Activated CD4-positive, alpha-beta T cell treated with anti-CD3 and anti-CD28 coated beads for 48 hours (primary cell): ENCODE measurements around the gene SMIM38.
"Not testable (repeated sequence)": the region's sequence is repeated elsewhere in the genome, so short reads cannot be mapped to it uniquely, and the experiment has no call there.

Source experiments
- DNase-seq: peaks from one replicate; pipeline ENCODE4 v3.0.0-alpha.2; 2020

Gene SMIM38

DNA sequence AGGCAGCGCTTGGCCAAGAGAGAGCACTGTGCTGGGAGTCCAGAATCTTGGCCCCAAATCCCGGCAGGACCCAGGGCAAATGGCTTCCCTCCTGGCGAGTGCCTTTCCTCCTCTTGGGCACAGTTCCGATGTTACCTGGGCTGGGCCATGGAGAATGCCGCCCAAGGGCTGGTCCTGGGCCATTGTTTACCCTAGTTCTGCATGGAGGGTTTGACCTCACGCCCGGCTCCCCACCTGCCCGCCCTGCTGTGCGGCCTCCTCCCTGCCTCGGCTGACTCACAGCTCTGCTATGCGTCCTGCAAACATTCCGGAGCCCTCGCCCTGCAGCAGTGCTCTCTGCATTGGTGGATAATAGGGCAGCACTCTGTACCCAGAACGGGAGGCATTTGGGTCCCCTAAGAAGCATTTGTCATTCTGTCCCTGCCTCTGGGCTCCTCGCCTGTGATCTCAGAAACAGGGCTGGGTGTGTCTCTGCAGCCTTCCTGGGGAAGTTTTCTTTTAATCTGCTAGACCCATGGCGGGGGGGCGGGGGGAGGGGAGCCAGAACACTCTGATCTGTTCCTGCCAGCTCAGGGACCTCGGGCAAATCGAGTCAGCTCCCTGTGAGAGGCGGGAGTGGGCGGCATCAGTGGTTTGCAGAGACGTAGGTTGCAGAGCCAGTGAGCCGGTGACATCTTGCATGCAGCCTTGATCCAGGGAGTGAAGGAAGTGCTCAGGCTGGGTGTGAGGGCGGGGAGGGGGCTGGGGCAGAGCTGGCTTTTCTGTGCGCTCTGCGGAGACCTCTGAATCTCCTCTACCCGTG, 32.9 kb upstream of the SMIM38 start:
- peak; percentile 83 for DNase-seq

DNA sequence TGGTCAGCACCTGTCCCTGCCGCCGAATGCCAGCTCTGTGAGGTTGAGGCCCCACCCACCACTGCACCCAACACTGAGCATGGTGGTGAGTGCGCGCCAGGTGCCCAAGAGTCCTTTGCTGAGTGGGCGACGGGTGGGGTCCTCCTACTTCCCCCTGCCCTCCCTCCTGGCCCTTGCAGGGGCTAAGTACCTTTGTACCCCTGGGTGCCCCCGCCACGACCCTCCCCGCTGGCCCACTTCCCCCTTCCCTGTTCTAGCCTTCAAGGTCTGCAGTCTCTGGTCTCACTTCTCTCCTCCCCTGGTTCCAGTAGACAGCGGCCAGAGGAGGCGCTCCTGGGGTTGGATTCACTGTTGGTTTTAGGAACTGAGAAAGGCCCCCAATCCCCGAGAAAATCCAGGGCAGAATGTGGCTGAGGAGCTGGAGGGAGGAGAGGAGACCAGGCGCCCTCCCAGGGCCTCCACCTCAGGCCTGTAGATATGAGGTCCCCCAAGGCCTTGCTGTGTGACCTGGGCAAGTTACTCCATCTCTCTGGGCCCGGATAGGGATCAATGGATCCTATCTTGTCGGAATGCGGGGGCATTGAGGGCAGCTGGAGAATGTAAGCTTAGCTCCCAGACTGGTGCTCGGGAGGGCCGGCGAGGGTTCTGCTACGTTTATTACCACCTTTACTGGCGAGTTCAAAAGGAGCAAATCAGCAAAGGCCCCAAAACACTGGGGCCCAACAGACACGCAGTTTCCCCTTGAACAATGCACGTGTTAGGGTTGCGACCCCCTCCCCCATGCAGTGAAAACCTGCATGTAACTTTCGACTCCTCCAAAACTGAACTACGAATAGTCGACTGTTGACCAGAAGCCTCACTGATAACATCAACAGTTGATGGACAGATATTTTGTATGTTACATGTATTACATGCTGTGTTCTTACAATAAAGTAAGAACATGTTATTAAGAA, 31.9 kb upstream of the SMIM38 start:
- peak; percentile 40 for DNase-seq

DNA sequence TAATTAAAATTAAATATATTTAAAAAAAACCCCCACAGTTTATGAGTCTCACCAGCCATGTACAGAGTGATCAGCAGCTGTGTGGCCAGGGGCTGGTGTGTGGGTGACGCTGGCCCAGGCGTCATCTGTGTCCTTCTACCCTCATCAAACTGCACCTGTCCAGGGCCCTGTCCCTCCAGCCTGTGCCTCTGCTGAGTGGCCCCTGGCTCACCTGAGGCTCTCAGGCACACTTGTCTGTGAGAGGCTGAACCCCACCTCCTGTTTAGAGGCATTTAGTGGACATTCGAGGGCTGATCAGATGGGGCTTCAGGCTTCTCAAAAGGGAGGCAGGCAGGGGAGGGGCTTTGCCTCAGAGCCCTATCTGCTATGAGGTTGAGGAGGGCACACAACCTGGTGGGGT, 29.9 kb upstream of the SMIM38 start:
- no peak for DNase-seq

DNA sequence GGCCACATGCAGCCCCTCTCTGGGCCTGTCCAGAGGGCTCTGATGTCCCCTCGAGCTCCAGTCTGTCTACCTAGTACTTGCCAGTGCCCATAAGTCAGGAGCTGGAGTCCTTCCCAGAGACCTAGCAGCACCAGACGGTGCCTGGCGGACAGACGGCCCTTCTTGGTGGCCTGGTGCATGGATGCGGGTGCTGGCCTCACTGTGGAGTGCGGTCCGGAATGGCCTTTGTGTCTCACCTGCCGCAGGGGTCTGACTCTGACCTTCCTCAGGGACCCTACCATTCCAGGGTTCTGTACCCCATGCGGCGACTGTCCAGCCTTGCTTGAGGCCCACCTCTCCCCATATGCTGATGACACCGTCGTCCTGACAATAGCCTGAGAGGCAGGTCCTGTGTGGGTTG, 29.4 kb upstream of the SMIM38 start:
- DNase-seq: no peak

DNA sequence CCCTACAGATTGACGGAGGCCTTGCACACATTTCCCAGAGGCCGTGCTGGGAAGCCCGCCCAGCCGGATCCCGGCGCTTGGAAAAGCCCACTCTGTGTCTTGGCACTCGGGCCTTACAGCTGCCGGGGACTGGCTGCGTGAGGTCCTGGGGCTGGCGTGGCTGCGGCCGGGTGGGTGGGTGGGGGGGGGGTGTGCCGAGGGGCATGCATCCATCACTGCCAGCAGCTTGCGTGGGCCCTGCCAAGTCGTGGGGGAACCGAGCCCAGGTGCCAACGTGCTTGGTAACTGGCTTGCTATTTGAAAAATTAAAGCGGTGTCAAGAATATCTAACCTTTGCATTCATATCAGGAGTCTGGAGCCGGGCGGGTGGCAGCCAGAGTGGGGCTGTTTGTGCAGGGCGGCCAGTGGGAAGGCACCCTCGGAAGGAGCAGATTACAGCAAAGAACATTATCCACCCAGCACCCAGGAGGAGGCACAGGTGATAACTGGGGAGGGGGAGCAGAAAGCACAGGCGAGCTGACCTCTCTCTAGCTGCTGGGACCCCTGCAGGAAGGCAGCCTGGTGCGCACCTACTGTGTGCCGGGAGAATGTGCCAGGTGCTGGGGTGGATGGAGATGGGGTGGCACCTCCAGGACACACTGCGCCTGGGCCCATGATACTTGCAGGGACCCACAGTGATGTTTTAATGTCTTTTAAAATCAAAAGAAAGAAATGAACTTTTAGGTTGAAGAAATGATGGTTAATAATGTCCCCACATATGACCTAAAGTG, 28.5 kb upstream of the SMIM38 start:
- DNase-seq: no peak

DNA sequence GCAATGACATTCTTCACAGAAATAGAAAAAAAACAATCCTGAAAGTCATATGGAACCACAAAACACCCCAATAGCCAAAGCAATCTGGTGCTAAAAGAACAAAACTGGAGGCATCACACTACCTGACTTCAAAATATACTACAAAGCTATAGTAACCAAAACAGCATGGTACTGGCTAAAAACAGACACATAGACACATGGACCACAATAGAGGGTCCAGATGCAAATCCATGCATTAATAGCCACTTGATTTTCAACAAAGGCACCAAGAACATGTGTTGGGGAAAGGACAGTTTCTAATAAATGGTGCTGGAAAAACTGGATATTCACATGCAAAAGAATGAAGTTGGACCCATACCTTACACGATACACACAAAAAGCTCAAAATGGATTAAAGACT, 27.9 kb upstream of the SMIM38 start:
- DNase-seq: no peak

DNA sequence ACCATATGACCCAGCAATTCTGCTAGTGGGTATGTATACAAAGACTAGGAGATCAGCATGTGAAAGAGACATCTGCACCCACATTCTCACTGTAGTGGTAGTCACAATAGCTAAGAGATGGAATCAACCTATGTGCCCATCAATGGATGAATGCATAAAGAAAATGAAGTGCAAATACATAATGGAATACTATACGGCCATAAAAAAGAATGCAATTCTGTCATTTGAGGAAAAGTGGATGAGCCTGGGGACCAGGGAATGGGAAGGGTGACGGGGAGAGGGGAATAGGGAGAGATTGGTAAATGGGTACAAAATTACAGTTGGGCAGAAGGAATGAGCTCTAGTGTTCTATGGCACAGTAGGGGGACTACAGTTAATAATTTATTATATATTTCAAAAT, 26.7 kb upstream of the SMIM38 start:
- DNase-seq: no peak

DNA sequence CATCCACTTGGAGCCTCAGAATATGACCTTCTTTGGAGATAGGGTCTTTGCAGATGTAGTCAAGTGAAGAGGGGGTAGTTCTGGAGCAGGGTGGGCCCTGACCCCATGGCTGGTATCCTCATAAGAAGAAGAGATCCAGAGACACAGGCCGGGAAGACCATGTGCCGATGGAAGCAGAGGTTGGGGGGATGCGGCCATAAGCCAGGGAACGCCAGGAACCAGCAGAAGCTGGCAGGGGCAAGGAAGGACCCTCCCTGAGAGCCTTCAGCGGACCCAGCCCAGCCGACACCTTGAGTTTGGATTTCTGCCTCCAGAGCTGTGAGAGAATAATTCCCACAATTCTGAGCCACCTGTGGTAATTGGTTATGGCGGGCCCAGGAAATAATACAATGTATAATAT, 26.1 kb upstream of the SMIM38 start:
- no peak for DNase-seq

DNA sequence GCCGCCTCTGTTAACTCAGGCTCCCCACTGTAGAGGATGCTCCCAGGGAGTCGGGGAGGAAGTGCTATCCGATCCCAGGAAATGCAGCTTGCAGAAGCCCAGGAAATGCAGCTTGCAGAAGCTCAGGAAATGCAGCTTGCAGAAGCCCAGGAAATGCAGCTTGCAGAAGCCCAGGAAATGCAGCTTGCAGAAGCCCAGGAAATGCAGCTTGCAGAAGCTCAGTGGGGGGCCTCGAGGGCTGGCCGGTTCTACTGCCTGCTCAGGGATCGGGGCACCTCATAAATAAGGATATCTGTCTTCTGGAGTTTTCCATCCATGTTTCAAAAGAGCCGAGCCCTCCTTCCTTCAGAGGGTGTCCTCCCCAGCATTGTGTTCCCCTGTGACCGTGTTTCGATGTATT, 25.1 kb upstream of the SMIM38 start:
- DNase-seq: no peak

DNA sequence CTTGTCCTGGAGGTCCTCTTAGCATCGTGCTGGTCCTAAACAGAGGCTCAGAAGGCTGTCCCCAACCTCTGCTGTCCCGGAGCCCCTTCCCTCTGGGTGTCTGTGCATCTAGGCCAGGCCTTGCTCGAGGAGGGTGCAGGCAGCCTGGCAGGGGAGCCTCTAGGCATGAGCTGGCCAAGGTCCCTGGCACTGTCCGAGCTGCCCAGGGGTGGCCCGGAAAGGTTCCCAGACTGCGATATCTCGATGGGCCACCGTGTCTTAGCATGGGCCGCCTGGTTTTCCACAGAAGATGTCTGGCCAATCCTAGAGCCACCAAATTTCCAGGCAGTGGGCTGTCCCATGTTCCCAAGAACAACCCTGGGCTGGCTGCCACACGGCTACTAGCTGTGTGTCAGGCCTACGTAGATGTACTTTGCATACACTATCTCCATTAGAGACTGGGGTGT, 24.6 kb upstream of the SMIM38 start:
- DNase-seq: no peak

DNA sequence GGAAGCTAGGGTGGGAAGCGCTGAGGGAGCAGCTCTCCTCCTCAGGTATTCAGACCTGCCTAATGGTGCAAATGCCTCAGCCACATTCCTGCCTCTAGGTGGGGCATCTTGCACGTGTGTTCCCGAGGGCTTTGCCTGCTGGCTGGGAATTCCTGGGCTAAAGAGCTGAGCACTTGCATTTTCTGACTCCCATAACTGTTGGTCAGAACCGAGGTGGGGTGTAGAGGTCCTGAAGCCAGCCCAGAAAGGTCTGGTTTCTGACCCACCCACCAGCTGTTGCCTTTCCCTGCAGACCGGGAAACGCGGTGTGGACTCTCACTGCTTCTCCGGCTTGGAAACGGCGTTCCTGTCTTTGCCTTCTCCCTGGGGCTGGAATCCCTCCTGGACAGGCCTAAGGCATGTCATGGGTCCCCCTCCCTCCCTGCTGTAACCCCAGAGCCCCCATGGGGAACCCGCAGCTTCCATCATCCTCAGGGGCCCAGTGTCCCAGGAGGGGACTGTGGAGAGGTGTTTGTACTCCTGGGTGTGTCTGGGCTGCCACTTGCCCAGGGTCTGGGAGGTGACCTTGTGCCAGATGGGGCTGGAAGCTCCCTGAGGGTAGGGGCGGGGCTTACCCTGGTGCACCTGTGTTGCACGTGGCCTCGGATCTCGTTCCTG, 24.0 kb upstream of the SMIM38 start:
- DNase-seq: no peak

DNA sequence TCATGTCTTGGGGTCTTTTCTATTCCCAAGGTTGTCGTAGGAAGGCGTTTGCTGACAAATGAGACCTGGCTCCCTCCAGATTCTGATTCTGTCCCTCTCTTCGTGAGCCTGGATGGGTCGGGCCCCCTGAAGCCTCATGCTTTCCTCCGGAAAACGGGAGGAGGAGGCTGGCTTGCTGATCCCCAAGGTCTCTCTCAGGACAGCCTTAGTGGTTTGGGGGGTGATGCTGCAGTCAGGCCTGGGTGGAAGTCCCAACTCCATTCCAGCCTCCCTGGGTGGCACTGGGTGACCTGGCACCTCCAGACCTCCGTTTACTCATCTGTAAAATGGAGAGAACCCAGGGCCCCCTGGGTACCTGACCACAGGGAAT, 23.4 kb upstream of the SMIM38 start:
- DNase-seq: no peak

DNA sequence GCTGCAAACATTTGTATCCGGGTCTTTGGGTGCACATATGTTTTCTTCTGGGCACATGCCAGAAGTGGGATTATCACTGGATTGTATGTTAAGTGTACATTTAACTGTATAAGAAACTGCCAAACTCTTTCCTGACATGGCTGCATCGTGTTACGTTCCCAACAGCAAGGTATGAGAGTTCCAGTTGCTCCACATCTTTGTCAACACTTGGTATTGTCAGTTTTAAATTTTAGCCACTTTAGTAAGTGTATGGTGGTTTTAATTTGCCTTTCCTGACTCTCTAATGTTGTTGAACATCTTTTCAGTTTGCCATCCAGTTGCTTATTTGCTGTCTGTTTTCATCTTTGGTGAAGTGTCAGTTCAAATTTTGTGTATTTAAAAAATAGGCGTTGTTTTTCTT, 22.5 kb upstream of the SMIM38 start:
- DNase-seq: no peak

DNA sequence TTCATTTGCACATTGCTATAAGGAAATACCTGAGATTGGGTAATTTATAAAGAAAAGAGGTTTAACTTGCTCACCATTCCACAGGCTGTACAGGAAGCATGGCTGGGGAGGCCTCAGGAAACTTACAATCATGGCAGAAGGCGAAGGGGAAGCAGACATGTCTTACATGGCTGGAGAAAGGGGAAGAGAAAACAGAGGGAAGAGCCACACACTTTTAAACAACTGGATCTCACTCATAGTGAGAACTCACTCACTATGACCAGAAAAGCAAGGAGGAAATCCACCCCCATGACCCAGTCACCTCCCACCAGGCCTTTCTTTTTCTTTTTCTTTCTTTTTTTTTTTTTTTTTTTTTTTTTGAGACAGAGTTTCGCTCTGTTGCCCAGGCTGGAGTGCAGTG, 21.6 kb upstream of the SMIM38 start:
- DNase-seq: not testable (repeated sequence)

DNA sequence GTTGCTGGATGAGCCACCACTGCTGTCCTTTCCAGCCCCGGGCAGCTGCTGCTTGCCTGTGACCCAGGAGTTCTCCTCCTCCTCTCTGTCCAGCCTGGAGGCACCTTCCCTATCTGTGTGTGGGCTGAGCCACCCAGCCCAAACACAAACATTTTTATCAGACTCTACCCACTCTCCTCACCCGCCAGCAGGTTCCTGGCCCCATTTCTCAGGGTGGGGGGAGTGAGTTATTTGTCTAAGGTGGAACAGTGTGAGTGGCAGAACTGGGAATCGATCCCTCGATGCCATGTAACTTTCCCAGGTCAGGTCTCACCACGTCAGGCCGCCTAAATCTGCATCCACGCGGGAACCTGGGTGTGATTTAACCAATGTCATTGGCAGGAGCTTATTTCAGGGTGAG, 20.8 kb upstream of the SMIM38 start:
- DNase-seq: no peak

DNA sequence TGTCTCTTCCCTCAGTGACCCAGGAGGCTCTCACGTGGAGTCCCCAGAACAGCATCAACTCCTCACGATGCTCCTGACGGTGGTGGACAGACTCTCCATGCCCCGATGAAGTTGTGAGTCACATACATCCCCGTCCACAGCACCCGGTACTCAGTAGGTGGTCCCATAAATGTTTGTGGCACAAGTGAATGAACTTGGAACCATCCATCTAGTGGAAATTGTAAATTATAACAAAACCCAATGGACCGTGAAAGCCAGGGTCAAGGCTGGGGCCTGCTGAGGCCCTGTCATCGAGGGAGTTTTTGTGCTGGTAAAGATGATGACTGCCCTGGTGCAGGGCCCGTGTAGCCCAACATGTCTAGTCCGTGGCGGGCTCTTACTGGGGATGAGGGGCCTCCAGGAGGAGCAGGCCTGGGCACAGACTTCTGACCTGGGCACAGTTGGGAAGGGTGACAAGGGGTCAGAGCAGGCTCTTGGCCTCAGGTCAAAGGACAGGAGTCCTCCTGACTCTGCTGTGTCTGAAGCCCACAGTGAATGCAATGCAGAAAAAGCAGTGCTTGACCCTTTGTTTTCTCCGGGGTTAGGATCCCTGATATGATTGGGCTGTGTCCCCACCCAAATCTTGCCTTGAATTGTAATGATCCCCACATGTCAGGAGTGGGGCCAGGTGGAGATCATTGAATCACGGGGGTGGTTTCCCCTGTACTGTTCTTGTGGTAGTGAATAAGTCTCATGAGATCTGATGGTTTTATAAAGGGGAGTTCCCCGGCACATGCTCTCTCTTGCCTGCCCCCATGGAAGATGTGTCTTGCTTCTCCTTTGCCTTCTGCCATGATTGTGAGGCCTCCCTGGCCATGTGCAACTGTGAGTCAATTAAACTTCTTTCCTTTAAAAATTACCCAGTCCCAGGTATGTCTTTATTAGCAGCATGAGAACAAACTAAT, 20.0 kb upstream of the SMIM38 start:
- peak; percentile 32 for DNase-seq

DNA sequence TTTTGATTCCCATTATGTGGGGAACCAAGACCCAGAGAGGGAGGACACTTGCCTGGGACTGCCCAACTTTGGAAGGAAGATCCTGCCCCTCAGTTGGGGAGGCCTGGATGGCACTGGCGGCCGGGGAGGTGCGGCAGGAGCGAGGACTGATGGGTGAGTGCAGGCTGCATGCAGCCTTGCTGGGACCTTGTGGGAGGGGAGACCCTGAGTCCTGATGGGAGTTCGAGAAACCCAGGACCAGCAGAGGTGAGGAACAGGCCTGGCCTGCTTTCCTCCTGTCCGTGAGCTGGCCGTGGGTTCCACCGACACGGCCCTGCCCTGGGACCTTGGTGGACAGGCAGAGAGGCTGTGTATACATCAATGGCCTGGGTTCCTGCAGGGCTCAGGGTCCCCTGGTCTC, 19.3 kb upstream of the SMIM38 start:
- DNase-seq: no peak

DNA sequence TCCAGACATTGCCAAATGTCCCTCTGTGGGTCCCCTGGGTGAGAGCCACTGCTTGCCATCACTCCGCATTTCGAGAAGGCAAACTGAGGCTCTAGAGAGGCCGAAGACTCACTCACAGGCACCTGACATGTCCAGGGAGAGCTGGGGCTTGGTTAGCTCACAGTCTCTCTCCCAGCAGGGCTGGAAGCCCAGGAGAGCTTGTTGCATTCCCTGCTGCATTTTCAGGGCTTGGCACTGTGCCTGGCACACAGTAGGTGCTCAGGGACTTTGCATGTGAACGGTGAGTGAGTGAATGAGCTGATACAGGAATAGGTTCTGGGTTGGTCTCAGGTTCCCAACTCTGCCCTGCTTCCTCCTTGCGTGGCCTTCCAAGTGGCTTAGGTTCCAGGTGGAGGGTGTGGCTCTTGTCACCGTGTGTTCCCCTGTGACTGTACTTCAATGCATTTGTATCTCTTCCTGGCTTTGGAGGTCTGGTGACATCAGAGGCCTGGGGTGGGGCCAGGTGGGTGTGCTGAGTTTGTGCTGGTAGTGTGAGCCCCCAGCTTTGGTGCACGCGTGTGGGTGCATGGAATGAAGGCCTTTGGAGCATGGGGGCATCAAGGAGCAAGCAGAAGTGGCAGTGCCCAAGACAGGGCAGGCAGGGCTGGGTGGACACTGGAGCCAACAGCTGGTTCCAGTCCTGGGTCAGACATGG, 18.4 kb upstream of the SMIM38 start:
- no peak for DNase-seq

DNA sequence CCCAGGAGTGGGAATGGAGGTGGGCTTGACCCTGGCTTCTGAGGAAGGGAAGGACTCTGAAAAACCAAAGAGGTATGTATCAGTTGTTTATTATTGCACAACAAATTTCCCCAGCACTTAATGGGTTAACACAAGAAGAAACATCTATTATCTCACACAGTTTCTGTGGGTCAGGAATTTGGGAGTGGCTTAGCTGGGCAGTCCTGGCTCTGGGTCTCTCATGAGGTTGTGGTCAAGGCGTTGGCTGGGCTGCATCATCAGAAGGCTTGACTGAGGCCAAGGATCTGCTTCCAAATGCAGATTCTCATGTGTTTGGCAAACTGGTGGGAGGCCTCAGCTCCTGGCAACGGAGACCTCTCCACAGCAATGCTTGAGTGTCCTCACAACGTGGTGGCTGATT, 17.5 kb upstream of the SMIM38 start:
- no peak for DNase-seq

DNA sequence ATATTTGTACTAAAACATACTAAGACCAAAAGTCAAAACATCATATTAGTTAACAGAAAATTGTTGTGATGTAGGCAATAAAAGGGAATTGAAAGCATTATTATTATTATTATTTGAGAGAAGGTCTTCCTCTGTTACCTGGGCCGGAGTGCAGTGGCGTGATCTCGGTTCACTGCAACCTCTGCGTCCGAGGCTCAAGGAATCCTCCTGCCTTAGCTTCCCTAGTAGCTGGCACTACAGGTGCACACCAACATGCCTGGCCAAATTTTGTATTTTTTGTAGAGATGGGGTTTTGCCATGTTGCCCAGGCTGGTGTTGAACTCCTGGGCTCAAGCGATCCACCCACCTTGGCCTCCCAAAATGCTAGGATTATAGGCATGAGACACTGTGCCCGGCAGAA, 15.6 kb upstream of the SMIM38 start:
- not testable (repeated sequence) for DNase-seq

DNA sequence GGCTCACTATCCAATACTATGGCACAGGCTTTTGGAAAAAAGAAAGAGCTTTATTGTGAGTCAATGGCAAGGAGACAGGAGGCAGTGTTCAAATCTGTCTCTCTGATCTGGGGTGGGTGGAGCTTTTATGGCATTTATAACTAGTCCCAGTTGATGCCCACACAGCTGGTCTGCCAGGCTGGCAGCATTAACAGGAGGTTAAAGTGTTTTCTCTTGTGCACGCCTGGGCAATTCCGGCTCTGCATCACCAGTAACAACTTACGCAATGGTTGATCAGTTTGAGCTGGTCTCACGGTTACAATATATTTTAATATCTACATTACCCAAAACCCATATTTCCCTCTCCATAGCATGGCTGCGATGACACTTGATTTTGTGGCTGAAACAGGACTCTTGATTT, 15.1 kb upstream of the SMIM38 start:
- no peak for DNase-seq
